Fibroblast of mammary gland (primary cell): Measurements from ENCODE around the gene MUC5AC.

Experiments used
- DNase-seq: peaks from one replicate; pipeline ENCODE4 v3.0.0-alpha.2; 2010; ENCODE audit warnings: low read depth
- H3K4me3 ChIP-seq: 2 replicates; pipeline ENCODE4 v1.5.1; 2011; ENCODE audit warnings: low read depth, mild to moderate bottlenecking, low read length, moderate library complexity; ENCODE audit not compliant: control insufficient read depth
- TF ChIP-seq, protein P1 (sequence below): conservative IDR thresholded peaks from 2 replicates; pipeline ENCODE4 v1.5.1; 2011; ENCODE audit warnings: low read depth, low read length, inconsistent platforms; ENCODE audit not compliant: control insufficient read depth, insufficient read depth

Gene MUC5AC

DNA sequence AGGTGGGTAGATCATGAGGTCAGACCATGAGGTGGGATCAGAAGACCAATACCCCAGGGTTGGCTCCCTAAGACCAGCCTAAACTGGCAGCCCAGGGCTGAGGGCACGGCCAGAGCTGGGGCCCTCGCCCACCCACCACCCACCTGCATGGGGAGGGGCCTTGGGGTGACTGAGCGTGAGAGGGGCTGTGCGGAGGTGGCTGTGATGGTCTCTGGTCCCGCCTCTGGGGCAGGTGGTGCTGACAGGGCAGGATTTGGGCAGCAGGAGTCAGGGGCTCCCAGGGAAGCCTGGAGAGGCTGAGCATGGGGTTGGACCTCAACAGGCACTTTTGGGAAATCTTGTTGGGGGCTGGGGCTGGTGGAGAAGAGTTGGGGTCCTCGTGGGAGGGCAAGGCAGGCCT lies 39.8 kb upstream of the MUC5AC start:
- TF ChIP-seq, protein P1, sequence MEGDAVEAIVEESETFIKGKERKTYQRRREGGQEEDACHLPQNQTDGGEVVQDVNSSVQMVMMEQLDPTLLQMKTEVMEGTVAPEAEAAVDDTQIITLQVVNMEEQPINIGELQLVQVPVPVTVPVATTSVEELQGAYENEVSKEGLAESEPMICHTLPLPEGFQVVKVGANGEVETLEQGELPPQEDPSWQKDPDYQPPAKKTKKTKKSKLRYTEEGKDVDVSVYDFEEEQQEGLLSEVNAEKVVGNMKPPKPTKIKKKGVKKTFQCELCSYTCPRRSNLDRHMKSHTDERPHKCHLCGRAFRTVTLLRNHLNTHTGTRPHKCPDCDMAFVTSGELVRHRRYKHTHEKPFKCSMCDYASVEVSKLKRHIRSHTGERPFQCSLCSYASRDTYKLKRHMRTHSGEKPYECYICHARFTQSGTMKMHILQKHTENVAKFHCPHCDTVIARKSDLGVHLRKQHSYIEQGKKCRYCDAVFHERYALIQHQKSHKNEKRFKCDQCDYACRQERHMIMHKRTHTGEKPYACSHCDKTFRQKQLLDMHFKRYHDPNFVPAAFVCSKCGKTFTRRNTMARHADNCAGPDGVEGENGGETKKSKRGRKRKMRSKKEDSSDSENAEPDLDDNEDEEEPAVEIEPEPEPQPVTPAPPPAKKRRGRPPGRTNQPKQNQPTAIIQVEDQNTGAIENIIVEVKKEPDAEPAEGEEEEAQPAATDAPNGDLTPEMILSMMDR: no peak
- DNase-seq: no peak
- H3K4me3 ChIP-seq: no peak overlapping the region

DNA sequence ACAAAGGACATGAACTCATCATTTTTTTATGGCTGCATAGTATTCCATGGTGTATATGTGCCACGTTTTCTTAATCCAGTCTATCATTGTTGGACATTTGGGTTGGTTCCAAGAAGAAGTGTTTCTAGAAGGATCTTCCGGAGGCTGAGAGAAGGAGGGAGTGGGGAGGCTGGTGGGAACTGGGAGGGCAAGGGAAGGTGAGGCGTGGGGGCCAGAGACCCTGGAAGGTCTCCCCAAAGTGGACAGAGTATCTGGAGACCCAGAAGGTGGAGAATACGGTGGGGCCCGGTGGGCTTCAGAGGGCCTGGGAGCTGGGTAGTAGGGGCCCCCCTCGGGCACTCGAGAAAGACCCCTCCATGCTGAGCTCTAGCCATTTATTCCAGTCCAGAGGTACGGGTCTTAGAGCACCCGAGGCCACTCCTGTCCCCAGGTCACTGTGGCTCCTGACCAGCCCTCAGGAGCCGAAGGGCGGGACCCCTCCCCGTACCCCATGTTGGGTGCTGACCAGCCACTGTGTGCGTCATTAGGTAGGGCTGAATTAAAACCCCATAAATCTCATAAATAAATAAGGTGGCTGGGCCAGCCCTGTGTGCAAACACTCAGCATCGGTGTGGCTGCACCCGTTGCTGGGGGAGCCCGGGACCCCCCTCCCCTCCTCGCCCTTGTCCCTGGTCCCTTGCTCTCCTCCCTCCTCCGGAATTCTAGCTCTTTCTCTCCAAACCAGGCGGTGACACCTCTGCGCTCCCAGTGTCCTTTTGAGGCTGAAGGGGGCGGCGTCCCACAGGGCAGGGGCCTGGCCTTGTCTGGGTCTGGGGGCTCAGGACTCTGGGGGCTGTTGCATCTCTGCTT lies 38.8 kb upstream of the MUC5AC start:
- no peak for DNase-seq
- TF ChIP-seq, protein P1: no peak

DNA sequence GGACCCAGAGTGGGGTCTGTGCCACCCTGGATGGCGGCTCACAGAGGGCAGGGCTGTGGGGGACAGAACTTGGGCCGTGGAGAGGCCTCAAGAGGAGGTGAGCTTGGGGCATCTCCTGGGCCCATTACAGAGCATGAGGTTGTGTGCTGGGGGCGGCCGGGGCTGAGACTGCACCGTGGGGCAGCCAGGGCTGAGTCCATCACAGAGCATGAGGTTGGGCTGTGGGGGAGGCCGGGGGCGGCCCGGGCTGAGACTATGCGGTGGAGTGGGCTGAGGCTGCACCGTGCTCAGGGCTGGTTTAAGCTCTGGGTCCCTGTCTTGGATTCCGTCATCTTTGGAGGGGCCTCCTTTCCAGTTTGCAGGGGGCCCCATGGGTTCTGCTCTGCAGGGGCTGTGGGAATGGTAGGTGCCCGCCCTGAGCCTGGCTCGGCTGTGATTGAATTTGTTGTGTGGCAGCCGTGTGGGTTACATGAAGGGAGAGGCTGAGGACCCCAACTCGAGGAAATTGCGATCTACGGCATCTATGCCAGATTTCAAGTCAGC lies 38.1 kb upstream of the MUC5AC start:
- TF ChIP-seq, protein P1: no peak
- H3K4me3 ChIP-seq: no peak overlapping the region
- DNase-seq: no peak

More for the DNA sequence above, 38.8 kb upstream of the MUC5AC start:
- no peak overlapping the region for H3K4me3 ChIP-seq

DNA sequence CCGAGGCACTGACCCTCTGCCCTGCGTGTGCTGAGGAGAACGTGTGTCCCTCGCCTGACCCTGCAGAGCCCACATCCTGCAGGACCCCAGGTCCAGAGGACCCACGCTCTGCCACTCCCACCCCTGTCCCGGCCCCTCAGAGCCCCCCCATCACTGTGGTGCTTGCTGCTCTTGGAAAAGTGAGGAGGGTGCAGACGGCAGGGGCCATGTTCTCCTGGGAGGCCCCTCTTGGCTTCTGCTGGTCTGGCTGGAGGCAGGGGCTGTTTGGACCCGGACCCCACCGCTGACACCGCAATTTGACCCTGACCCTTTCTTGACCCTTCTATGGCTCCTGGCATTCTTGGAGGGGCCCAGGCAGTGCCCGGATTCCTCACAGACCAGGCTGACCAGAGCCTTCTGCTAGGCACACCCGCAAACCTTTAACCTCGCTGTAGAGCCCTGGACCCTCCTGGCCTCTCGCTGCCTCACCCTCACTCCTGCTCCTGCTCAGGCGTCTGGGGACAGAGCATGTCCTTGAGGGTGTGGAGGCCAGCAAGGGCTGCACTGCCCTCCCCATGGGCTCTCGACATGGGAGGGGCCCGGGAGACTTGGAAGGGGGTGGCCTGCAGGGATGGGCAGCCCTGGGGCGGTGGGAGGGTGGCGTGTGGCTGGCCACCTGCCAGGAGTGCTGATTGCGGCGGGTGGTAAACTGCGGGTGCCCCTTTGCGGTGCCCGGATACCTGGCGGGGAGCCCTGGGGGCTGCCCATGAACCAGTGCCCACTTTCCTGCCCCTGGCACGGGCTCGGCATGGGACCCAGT lies 37.0 kb upstream of the MUC5AC start:
- no peak for DNase-seq
- H3K4me3 ChIP-seq: no peak overlapping the region
- TF ChIP-seq, protein P1: no peak

DNA sequence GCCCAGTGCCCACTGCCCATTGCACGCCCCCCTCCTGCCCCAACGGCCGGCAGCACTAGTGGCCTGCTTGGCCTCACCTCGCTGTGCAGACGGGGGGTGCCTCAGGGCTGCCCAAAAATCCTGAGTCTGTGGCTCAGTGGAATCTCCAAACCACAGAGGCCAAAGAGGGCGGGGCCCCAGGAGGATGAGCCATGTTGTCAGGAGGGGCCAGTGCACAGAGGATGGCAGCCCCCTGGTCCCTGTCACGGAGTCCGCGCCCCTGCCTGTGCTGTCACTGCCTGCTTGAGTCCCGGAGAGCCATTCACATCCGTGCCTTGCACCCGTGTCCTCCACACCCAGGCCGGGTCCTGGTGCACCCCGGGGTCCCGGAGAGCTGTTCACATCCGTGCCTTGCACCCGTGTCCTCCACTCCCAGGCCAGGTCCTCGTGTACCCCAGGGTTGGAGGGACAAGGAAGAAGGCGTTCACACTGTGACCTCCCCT lies 36.4 kb upstream of the MUC5AC start:
- TF ChIP-seq, protein P1: no peak
- H3K4me3 ChIP-seq: no peak overlapping the region
- no peak for DNase-seq

DNA sequence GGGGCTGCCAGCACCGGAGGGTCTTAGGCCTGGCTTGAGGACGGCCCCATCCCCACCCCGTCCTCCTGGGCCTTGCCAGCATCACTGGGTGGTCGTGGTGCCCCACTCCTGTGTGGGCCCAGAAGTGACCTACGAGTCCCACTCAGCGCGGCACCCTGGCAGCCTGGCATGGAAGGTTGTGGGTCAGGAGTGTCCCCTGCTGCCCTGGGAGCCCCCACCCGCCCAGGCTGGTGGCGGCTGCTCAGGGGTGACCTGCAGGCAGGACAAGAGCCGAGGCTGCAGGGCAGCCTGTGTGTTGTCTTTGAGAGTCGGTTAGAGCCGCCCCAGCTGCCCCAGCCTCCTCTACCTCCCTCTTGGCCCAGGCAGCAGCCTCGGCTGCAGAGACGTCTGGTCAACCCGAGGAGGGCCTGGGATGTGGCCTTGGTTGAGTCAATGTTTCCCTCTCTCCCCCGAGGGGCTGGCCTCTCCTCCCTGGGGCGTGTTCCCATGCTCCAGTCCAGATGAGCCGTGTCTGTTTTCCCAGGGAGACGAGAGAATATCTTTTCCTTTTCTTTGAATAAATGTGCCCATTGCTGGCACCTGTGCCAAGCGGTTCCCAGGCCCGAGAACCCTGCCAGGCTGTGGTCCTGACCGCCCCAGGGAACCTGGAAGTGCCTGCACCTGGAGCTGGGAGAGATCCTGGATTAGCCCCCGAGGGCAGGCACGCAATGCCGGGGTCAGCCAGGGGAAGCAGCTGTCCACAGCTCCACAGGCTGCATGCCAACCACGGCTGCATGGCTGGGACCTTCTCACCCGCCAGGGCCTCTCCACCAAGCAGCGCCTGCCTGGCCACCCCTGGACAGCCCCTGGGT lies 35.7 kb upstream of the MUC5AC start:
- TF ChIP-seq, protein P1: no peak
- H3K4me3 ChIP-seq: no peak overlapping the region
- peak; percentile 3 for DNase-seq
